IPS-11a (cell line): ENCODE data around the gene BCAN.

Source experiments
- H3K4me3 ChIP-seq: one replicate; pipeline ENCODE4 v1.5.1; 2013; ENCODE audit warnings: low read depth, low read length, control low read depth

The BCAN gene

DNA sequence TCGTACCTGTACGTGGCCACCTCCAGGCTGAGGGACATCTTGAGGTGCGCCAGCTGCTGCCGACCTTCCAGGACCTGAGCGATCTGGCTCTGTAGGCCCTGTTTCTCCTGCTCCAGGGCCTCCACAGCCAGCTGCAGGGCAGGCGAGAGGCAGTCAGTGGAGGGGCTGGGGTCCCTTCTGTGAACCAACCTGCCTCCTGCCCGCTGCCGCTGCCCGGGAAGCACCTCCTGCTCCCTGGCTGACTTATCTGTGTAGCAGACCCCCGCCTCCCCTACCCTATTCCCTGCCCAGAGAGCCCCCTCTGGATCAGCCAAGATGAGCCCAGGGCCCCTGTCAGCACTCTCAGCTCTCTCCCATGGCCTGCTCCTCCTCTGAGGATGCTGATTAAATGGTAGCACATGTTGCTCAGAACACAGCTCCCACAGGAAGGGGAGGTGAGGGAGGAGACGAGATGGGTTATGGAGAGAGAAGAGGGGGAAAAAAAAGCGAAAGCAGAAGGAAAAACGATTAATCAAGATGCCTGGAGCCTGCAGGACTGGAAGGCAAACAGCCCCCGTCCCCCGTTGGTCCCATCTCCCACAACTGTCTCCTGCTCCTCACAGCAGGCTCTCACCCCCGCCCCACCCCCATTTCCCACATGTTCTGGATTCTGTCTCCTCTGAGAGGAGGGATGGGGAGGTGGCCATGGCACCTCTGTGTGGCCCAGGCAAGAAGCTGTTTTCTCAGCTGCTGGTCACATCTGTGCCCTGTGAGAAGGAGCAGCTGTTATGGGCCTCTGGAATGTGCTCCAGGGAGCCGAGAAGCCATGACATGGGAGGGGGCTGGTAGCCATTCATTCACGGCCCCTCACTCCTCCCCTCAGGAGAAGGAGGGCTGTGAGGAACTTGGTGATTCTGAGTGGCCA, 33.5 kb downstream of the BCAN start:
- peak overlapping the region; percentile 49 for H3K4me3 ChIP-seq

DNA sequence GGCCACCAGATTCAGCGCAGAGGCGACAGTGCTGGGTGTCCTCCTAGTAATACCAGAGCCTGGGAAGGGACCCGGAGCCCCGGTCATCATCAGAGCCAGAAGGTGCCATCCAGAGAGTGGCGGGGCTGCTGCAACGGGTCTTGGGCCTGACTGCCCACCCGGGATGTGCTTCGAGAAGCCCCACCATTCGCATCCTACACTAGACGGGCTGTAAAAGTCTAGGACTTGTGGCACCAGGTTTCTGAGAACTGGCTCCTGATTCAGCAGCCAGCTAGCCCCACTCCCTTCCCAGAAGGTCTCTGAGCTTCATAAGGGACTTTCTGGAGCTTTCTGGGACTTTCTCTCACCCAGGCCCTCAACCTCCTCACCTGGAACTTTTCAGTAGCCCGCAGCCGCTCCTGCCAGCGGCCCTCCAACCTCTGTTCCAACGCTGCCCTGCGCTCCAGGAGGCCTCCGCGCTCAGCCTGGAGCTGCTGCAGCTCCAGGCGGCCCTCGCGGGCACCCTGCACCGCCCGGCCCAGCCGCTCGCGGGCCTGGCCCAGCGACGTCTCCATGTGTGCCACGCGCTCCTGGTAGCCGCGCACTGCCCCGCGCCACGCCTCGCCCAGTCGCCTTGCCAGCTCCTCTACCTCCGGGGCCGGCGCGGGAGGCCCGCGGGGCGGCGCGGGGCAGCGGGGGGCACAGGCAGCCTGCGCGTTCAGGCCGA, 34.4 kb downstream of the BCAN start:
- peak overlapping the region; percentile 49 for H3K4me3 ChIP-seq

DNA sequence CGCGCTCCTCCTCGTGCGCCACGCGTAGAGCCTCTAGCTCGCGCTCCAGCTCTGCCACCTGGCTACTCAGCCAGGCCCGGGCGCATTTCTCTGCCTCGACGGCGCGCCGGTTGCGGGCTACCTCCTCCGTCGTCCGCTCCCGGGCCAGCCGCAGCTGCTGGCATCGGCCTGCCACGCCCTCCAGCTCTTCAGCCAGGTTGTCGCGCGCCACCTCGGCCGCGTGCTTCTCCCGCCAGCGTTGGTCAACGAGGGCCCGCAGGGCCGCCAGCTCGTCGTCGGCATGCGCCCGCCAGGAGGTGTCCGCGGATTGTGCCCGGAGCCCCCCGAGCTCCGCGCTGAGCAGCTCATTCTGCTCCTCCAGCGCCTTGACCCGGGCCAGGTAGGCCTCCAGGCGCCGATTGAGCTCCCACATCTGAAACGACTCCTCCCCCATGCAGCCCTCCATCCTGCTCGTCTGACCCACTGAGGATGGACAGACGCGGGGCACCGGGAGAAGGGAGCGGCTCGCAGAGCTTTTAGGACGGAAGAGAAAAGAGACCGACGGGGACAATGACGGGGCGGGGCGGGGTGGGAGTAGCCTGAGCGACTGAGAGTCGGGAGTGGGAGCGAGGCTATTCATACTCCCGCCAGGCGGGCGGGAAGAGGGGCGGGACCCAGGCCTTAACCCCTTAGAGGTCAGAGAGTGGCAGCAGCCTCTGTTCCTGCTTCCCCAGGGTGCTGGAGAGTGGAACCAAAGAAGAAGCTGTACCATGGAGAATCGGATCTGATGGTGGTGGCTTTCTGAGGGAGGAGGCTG, 35.1 kb downstream of the BCAN start, which contains the start of gene NES:
Gene NES, minus strand, starts transcription at position 588 of the 796 bp plus-strand sequence. Its CDS starts 143 bp downstream, at position 445.
- peak within 1 kb of the TSS; percentile 49 for H3K4me3 ChIP-seq

DNA sequence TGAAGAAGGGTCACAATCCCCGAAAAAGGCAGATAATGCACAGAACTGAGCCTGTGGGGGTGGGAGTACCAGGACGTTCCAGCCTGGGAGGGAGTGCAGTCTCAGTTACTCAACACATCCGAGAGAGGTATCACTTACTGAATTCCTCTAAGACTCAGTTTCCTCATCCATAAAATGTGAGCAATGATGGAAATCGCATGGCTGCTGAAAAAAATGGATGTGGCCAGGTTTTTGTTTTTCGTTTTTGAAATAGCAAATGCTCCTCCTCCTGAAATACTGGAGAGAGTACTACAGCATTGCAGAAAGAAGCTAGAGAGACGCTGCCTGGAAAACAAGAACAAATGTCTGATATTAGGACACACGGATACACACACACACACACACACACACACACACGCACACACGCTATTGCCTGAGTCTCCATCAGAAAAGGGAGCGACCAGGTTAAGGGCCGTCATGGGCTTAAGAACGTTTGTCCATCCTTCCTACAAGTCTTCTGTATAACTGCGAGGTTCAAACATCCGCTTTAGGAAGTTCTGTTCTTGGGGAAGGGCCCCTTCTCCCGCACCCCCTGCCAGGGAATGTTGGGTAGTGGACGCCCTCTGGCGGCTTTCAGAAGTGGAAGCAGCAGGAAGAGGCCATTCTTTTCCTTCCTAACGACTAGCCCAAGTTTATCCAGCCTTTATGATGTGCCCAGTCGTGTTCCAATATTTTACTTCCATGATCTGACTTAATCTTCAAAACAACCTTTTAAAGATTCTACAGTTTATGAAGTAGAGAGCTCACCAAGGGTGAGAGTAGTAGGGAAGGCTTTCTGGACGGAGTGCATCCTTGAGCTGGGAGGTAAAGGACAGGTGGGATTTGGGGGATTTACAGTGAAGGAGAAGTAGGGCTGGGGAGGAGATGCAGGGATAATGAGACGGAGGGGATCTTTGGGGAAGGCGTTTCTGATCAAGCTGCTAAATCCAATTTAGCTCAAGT, 36.0 kb downstream of the BCAN start:
- peak overlapping the region; percentile 49 for H3K4me3 ChIP-seq

DNA sequence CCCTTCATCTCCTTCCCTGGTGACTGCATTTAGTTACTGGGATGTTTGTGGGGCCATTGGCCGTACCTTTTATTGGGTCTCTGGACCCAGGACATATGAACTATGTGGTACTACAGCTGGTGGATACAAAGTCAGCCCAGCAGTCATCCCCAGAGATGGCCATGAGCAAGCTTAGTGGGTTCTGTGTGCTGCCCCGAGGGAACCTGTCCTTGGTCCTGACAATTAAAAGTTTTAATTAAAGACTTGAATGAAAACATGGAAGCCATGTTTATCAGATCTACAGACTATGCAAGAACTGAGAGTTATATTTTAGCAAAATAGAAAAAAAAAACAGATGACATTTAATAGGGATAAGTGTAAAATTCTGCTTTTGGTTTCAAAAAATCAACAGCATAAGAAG, 38.1 kb downstream of the BCAN start:
- no peak overlapping the region for H3K4me3 ChIP-seq

DNA sequence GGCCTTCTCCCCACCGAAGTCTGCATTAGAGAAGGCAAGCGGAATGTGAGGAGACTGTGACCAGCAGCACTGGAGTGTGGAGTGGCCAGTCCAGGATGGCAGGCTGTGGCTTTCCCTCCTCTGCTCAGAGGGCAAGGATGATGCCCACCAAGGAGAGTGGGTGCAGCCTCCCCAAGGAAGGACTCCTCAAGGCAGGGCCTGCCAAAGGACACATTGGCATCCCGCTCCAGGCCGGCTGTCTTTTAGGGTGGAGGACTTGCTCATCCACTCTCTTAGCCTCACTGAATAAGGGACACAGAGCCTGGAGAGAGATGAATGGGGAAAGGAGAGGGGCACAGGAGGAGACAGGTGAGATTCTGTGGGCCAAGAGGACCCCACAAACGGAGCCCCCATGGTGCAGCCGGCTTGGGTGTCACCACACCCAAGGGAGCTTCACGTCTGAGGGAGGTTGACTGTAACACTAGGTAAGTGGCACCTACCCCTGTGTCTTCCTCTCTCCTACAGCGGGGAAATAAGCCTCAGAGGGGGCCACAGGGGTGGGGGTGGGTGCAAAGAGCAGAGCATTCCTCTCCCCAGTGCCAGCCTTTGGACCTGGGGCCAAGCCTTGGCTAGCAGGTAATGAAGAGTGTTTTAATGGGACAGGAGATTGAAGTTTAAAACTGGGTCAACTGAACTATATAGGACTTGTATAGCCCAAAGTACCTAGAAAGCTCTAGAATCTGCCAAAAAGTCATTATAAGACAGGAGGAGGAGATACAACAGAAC, 39.5 kb downstream of the BCAN start:
- H3K4me3 ChIP-seq = no peak overlapping the region

DNA sequence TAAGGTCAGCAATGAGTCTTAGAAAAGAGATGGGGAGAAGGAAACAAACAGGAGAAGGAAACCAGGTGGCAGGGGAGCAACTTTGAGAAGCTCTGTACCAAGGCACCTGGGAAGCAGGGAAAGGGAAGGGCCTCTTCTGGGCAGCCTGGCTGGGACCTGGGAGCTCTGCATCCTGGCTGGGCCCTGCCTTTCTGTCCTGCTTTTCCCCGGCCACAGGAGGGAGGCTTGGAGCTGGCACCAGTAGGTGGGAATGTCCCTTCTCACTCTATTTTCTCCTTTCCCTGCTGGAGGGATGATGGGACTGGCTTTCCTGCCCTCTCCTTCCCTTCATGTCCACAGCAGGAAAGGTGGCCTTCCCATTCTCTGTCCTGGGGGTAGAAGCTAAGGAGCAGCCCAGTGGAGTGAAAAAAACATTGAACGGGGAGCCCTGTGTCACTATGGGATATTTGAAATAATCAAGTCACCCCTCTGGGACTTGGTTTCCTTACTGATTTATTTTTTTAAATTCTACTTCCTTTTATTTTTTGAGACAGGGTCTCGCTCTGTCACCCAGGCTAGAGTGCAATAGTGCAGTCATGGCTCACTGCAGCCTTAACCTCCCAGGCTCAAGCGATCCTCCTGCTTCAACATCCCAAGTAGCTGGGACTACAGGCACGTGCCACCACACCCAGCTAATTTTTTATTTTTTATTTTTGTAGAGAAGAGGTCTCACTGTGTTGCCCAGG, 40.4 kb downstream of the BCAN start:
- H3K4me3 ChIP-seq = no peak overlapping the region

DNA sequence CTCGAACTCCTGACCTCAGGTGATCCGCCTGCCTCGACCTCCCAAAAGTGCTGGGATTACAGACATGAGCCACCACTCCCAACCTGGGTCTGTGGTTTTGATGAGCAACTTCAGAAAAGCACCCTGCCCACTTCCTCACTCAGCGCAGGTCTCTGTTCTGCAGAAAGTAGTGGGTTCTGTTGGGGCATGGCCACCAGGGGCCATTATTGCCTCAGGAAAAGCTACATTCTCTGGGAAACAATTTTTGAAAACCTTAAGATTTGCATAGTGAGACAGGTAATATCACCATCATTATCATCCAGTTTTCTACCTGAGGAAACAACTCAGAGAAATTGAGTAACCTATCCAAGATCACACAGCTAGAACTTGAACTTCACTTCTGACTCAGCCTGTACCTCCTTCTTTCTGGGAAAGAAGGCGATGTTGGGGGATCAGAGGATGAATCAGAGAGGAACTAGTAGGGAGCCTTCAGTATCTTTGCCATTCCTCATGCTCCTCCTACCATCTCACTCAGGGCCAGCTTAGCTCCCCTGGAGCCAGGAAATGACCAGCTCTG, 42.4 kb downstream of the BCAN start:
- no peak overlapping the region for H3K4me3 ChIP-seq

DNA sequence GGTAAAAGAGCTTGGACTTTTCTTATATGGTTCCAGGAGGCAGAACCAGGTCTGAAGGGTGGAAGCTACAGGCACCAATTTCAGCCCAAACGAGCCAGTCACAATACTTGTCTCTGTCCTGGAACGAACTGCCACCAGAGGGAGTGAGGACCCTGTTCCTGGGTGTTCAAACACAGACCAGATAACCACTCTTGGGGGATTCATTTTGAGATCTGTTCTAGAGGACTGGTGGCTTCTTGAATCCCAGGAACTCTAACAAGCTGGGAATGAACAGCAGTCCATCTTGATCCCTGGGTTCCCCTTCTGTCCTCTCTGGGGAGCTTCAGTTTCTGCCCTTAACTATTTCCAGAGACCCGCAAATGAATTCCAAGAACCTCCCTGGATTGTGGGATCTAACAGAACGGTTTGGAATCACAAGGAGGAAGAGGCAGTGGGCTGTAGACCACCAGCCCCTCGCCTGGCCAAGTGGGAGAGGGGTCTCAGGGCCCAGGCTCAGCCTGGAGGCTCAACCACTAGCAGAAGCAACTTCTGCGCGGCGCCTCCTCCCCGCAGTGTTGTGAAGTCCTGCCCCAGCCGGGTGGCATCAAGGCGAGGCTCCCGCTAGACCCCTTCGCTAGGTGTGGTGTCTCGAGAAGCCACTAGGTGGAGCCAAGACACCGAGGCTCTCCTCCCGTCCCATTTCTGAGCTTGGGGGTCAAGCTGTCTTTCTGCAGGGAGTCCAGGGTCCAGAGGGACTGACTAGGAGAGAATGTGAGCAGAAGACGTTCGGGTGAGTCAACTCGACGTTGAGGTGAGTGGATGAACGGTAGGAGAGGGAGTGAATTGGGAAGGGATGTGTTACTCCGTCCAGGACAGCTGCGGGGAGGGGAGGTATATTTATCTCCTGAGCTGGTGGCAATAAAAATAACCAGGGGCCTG, 47.4 kb downstream of the BCAN start:
- H3K4me3 ChIP-seq = no peak overlapping the region

DNA sequence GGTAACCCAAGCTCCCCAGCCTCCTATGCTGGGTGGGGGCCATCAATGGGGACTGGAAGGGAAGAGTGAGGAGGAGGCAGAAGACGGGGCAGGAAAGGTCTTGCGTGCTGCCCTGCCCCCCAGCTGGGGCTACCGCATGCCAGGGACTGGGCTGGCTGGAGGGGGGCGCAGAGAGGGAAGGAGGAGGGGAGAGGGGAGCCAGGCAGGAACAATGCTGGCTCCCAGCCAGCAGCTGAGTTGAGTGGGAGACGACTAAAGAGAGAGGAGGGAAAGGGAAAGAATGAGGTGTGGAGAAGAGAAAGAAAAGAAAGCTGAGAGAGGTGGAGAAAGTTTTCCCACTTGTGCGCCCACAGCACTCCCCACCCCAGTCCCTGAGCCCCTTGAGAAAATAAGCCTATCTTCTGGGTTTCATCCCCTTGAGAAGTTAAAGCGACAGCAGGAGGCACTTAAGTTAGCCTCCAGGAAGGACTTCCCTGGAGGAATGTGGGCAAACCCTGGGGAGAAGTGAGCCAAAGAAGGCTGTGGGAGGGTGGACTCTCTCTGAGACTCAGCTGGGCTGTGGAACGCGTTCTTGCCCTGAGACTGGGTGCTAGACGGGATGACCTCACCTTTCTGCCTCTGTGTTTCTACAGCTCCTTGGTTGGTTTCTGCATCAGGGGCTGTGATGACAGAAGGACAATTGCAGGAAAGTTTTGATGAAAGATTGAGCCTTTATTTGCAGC, 48.2 kb downstream of the BCAN start:
- no peak overlapping the region for H3K4me3 ChIP-seq

DNA sequence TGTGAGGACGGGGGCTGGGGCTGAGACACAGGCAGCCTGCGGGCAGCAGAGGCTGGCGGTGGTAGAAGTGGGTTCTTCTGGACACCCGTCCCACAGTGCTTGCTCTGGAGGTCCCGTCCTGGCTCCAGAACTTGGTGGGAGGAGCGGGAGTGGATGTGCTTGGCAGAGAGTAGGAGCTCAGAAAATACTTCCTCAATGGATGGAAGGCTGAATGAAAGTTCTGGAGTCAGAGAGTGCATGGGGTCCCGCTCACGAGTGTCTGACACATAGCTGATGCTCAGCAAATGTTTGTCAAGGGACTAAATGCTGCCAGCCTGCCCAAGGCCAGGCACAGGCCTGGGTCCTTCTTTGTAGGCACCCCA, 48.7 kb downstream of the BCAN start:
- no peak overlapping the region for H3K4me3 ChIP-seq

DNA sequence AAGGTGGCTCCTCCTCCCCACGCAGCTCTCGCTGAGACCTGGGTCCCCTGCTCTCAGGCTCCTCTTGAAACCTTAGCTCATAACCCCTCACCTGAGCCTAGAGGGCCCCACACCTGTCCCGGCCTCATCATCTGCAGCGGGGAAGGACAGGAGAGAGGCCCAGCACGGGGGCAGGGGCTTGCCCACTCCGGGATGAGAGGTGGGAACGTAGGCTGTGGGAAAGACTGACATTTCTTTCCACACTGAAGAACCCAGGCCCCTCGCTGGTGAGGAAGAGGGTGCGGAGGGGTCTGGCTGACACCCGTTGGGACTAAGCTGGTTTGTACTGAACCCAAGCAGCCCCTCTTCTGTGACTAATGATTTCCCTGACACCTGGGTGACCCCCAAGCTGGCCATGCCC, 49.3 kb downstream of the BCAN start:
- H3K4me3 ChIP-seq = no peak overlapping the region

DNA sequence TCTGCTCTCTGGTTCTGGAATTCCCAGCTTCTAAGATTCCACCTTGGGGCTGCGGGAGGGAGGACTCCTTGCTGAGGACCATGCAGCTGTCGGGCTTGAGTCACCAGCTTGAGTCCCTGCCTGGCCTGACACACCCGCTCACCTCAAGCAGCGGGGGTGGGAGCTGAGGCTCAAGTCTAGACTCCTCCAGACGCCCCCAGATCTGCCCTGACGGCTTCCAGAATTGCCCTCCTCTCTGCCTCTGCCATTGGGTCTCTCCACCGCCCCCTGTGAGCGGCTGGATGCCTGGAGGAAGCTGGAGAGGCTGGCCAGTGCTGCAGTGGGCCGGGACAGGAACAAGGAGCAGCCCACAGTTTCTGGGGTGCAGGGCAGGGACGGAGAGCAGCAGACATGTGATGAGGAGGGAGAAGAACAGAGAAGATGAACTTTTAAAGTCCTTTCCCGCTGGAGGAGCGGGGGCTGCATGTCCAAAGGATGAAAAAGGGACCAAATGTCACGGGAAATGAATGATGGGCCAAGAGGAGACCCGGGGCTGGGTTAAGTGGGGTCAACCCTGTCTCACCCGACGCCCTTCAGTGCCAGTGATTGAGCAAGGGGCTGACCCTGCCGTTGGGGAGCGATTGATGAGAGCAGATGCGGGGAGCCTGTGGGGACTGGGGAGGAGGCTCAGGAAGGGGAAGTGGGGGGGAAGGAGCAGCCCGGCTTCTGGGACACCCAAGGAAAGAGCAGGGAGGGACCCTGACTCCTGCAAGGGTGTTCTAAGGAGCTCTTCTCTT, 49.9 kb downstream of the BCAN start:
- H3K4me3 ChIP-seq = no peak overlapping the region

DNA sequence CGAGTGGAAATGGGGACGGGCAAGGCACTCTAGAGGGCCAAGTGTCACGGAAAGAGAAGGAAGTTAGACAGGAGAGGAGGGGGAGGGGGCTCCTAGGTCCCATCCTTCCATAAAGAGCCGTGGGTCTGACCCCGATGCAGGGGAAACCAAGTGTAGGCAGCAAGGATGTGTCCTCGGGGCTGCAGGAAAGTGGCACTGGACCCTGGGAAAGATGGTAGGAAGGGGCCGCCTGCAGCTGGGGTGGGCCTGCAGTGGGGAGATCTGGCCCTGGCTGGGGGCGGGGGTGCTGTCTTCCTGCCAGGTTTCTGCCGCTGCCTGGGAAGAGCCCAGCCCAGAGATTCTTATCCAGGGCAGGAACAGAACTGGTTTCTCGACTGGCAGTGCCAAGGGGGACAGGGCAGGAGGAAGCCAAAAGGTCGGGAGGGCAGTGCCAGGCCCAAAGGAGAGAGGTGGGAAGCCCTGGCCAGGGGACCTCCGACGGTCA, 50.6 kb downstream of the BCAN start:
- H3K4me3 ChIP-seq = peak overlapping the region; percentile 20

DNA sequence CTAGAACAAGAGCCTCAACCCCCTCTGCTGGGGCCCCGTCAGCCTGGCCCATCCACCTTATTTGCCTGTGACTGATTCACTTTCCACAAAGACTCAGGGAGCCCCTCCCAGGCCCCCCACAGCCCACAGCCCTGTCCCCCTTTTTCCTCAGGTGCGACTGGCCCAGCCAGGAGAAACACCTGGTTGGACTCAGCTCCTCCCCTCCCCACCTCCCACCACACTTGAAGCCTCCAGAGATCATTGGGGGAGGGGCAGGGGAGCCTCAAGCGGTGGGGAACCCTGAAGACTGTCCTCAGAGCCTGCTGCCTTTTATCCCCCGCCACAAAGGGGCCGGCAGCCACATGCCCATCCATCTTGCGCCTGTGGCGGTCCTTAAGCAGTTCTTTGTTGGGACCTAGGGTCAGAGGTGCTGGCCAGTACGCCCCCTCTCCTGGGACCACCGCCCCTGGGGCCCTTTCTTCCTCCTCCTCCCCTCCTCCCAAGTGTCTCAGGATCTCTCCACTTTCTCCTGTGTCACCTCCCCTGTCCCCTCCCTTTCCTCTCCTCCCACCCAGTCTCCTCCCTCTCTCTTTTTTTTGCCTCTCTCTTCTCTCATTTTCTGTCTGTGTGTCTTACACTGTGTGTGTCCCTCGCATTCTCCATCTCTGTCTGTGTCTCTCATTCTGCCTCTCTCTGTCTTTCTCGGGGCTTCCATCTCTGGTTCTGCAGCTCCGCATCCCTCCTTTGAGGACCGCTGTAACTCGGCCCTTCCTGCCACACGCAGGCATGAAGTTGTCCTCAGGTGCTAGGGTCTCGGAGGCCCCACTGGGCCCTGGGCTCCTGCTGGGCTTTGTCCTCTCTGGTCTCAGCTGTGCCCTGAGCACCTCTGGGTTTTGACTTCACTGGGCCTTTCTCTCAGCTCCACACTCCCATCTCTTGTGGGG, 51.3 kb downstream of the BCAN start:
- H3K4me3 ChIP-seq = peak overlapping the region; percentile 20
